ENCODE measurements around the gene ARHGAP30.

Gene ARHGAP30

DNA sequence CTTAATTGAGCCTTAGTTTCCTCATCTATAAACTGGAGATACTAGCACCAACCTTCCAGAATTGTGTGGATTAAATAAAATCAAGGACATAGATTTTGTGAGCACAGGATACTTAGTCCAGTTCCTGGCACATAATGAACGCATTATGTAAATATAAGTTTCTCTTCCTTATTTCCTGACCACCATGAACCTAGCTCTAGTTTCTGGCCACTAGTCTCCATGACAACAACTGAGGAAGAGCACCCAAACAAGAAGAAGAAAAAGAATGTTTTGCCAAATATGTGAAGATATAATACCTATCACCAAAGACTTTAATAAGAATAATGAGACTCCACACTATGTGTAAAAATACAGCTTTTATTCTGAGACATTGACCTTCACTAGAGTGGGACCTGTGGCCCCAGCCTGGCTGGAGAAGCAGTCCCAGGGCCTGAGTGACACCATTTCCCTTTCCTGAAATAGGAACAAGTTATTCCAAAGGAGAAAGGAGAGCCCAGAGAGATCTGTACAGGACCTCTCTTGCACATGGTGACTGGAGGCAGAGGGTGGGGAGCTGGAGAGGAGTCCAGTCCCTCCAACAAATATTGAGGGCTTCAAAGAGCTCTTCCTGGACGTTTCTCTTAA is 23.0 kb downstream of the ARHGAP30 start:
- Histone ChIP-seq H3K36me3 (ENCODE audit: control insufficient read depth, insufficient read depth, low read length) (peaks cover 6% of the 10 kb centered on the region), H3K27ac (ENCODE audit: low read depth, low read length) (no peak overlapping the region), H4K8ac (ENCODE audit: low read depth, low read length) (no peak overlapping the region), H3K4me3 (ENCODE audit: low read length) (no peak overlapping the region), H3K27me3 (ENCODE audit: insufficient read depth, low read length, poor library complexity) (no peaks in the 10 kb centered on the region), H3K4ac (ENCODE audit: low read depth, low read length) (no peak overlapping the region), H3K23ac (ENCODE audit: low read length) (no peak overlapping the region), H3K79me2 (ENCODE audit: control insufficient read depth, insufficient read depth, low read length) (peaks cover 15% of the 10 kb centered on the region), H3K18ac (ENCODE audit: low read length) (no peak overlapping the region), H3K79me1 (ENCODE audit: low read length) (peaks cover 12% of the 10 kb centered on the region), H2BK5ac (ENCODE audit: low read length) (no peak overlapping the region), H3K9ac (ENCODE audit: low read length) (peak overlapping the region; percentile 81), H2BK15ac (replicated peaks; ENCODE audit: low read depth) (no peak overlapping the region), H2AK5ac (ENCODE audit: low read length) (peak overlapping the region; percentile 66), H3K4me2 (ENCODE audit: low read length) (peak overlapping the region; percentile 59), H3K4me1 (ENCODE audit: control insufficient read depth, low read depth, low read length) (peaks cover 6% of the 10 kb centered on the region), H2BK120ac (ENCODE audit: low read depth, low read length) (no peak overlapping the region), H4K5ac (ENCODE audit: low read length) (peak overlapping the region; percentile 88), H3K56ac (ENCODE audit: low read length) (peak overlapping the region; percentile 88)
- no CpG with 5 or more reads among the region's 2 CpGs for WGBS (ENCODE audit: extremely low coverage, insufficient coverage, low lambda C conversion rate)
- DNase-seq = no peak

DNA sequence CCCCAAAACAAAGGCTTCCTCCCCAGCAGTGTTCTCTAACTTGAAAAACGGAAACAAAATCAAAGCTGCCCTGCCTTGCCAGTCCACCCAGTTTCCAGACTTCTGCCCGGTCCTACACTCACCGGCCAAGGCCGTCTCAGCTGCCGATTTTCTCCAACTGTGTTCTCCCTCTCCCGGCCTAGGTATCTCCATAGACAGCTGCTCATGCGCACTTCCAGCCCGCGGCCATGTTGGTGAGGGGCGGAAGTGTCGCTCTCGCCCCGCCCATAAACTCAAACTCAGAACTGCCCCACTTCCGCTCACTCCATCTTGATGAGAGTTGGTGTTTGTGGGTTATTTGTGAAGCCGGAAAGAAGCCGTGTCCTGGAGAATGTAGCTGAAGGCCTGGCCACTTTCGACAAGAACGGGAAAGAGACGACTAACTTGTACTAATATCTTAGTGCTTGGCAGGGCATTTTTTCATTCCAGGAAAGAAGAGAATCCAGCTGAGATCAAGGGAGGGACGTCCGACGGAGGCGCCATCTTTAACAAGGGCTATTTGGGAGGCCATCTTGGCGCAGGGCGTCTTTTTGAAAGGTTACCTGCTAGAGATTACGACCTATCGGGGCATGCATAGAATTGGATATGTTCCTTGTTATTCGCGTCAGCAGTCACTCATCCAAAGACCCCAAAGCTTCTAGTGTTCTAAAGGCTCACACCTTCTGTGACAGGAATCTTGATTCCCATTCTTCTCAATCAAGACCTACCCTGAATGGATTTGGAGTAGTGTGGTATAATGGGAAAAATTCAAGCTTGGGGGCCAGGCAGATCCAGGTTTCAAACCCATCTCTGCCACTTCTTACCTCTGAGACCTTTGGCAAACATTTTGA is 23.7 kb downstream of the ARHGAP30 start, which contains the start of gene USF1:
USF1 (minus strand) TSS at position 242 of the 869 bp plus-strand sequence. CDS start 2,702 bp downstream, outside the sequence.
- Histone ChIP-seq H3K79me2 (ENCODE audit: control insufficient read depth, insufficient read depth, low read length) (peaks cover 15% of the 10 kb centered on the region), H3K23ac (ENCODE audit: low read length) (no peak within 1 kb of the TSS), H2BK120ac (ENCODE audit: low read depth, low read length) (no peak within 1 kb of the TSS), H2BK15ac (replicated peaks; ENCODE audit: low read depth) (no peak within 1 kb of the TSS), H3K4ac (ENCODE audit: low read depth, low read length) (peak within 1 kb of the TSS; percentile 79), H2AK5ac (ENCODE audit: low read length) (peak within 1 kb of the TSS; percentile 66), H2BK5ac (ENCODE audit: low read length) (peak within 1 kb of the TSS; percentile 69), H3K27me3 (ENCODE audit: insufficient read depth, low read length, poor library complexity) (no peaks in the 10 kb centered on the region), H4K5ac (ENCODE audit: low read length) (peak within 1 kb of the TSS; percentile 88), H4K8ac (ENCODE audit: low read depth, low read length) (no peak within 1 kb of the TSS), H3K56ac (ENCODE audit: low read length) (peak within 1 kb of the TSS; percentile 88), H3K4me2 (ENCODE audit: low read length) (peak within 1 kb of the TSS; percentile 81), H3K27ac (ENCODE audit: low read depth, low read length) (peak within 1 kb of the TSS; percentile 79), H3K4me3 (ENCODE audit: low read length) (peak within 1 kb of the TSS; percentile 98), H3K4me1 (ENCODE audit: control insufficient read depth, low read depth, low read length) (peaks cover 6% of the 10 kb centered on the region), H3K18ac (ENCODE audit: low read length) (peak within 1 kb of the TSS; percentile 98), H3K9ac (ENCODE audit: low read length) (peak within 1 kb of the TSS; percentile 83), H3K79me1 (ENCODE audit: low read length) (peaks cover 12% of the 10 kb centered on the region), H3K36me3 (ENCODE audit: control insufficient read depth, insufficient read depth, low read length) (peaks cover 9% of the 10 kb centered on the region)
- DNase-seq = peak; percentile 99
- no CpG with 5 or more reads among the region's 29 CpGs for WGBS (ENCODE audit: extremely low coverage, insufficient coverage, low lambda C conversion rate)

DNA sequence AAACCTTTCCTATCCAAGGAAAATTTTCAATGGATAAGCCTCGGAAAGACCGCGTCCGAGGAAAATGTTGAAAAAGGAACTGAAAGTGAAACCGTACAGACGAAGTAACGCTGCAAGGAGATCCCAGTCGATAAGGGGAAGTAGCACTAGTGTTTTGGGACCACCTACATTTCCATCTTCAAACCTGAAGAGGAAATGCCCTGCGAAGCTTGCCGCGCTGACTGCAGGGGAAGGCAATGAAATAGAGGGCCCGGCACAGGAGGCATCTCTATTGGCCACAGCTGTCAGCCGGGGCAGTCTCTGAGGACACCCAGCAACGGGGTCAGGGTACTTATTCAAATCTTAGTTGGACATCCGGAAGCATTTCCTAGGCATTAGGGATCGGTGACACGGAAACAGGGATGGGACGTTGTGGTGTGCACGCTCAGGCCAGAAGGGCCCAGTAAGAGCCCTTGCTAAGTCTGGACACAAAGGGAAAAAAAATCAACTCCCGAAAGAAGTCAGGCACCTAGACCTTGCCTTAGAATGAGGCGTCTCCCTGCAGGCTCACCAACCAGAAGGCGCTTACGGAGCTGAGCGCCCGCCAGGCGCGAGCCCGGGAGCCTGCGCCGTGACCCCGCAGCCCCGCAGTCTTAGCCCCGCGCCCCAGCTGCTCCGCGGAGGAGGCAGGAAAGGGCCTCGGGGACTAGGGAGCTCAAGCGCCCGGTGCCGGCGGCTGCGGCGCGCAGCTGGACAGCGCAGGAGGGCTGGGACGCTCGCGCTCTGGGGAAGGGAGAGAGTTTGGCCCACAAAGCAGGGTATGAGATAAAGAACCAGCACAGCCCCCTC is 24.6 kb downstream of the ARHGAP30 start:
- H3K79me2 ChIP-seq (ENCODE audit: control insufficient read depth, insufficient read depth, low read length) = peaks cover 15% of the 10 kb centered on the region

DNA sequence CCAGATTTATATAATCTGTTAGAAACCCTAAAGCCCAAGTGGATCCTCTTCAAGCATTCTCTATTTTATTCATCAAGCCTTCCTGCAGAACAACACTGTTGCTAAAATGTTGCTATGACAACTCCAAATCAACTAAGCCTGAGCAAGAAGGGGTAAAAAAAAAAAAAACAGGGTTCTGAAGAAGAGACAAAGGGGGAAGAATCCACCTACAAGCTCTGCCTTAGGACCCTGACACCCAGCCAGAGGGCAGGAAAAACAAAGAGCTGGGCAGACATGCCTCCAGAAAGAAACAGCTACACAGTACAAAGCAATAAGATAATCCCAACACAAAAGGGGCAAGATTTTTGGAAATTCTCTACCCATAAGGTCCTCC is 25.2 kb downstream of the ARHGAP30 start:
- Histone ChIP-seq H2AK5ac (ENCODE audit: low read length) (peak overlapping the region; percentile 18), H3K4me3 (ENCODE audit: low read length) (peak overlapping the region; percentile 98), H3K4me1 (ENCODE audit: control insufficient read depth, low read depth, low read length) (peaks cover 6% of the 10 kb centered on the region), H3K36me3 (ENCODE audit: control insufficient read depth, insufficient read depth, low read length) (peaks cover 19% of the 10 kb centered on the region), H3K23ac (ENCODE audit: low read length) (no peak overlapping the region), H3K79me2 (ENCODE audit: control insufficient read depth, insufficient read depth, low read length) (peaks cover 15% of the 10 kb centered on the region), H3K56ac (ENCODE audit: low read length) (peak overlapping the region; percentile 88), H3K18ac (ENCODE audit: low read length) (no peak overlapping the region), H3K79me1 (ENCODE audit: low read length) (peaks cover 13% of the 10 kb centered on the region), H3K27me3 (ENCODE audit: insufficient read depth, low read length, poor library complexity) (no peaks in the 10 kb centered on the region), H3K27ac (ENCODE audit: low read depth, low read length) (no peak overlapping the region), H4K8ac (ENCODE audit: low read depth, low read length) (no peak overlapping the region), H2BK5ac (ENCODE audit: low read length) (no peak overlapping the region), H3K9ac (ENCODE audit: low read length) (peak overlapping the region; percentile 83), H3K4ac (ENCODE audit: low read depth, low read length) (no peak overlapping the region), H3K4me2 (ENCODE audit: low read length) (peak overlapping the region; percentile 81), H4K5ac (ENCODE audit: low read length) (no peak overlapping the region), H2BK15ac (replicated peaks; ENCODE audit: low read depth) (no peak overlapping the region), H2BK120ac (ENCODE audit: low read depth, low read length) (no peak overlapping the region)
- DNase-seq = no peak

More for the DNA sequence above, 24.6 kb downstream of the ARHGAP30 start:
- Histone ChIP-seq H3K4ac (ENCODE audit: low read depth, low read length) (peak overlapping the region; percentile 79), H3K27ac (ENCODE audit: low read depth, low read length) (peak overlapping the region; percentile 79), H3K56ac (ENCODE audit: low read length) (peak overlapping the region; percentile 88), H3K18ac (ENCODE audit: low read length) (peak overlapping the region; percentile 98), H2AK5ac (ENCODE audit: low read length) (peak overlapping the region; percentile 18), H3K79me1 (ENCODE audit: low read length) (peaks cover 12% of the 10 kb centered on the region), H3K23ac (ENCODE audit: low read length) (no peak overlapping the region), H3K4me1 (ENCODE audit: control insufficient read depth, low read depth, low read length) (peaks cover 6% of the 10 kb centered on the region), H2BK5ac (ENCODE audit: low read length) (peak overlapping the region; percentile 69), H2BK120ac (ENCODE audit: low read depth, low read length) (no peak overlapping the region), H3K9ac (ENCODE audit: low read length) (peak overlapping the region; percentile 83), H3K36me3 (ENCODE audit: control insufficient read depth, insufficient read depth, low read length) (peaks cover 13% of the 10 kb centered on the region), H3K27me3 (ENCODE audit: insufficient read depth, low read length, poor library complexity) (no peaks in the 10 kb centered on the region), H4K8ac (ENCODE audit: low read depth, low read length) (no peak overlapping the region), H3K4me2 (ENCODE audit: low read length) (peak overlapping the region; percentile 81), H4K5ac (ENCODE audit: low read length) (no peak overlapping the region), H3K4me3 (ENCODE audit: low read length) (peak overlapping the region; percentile 98), H2BK15ac (replicated peaks; ENCODE audit: low read depth) (no peak overlapping the region)
- DNase-seq = peak; percentile 83
- no CpG with 5 or more reads among the region's 48 CpGs for WGBS (ENCODE audit: extremely low coverage, insufficient coverage, low lambda C conversion rate)

DNA sequence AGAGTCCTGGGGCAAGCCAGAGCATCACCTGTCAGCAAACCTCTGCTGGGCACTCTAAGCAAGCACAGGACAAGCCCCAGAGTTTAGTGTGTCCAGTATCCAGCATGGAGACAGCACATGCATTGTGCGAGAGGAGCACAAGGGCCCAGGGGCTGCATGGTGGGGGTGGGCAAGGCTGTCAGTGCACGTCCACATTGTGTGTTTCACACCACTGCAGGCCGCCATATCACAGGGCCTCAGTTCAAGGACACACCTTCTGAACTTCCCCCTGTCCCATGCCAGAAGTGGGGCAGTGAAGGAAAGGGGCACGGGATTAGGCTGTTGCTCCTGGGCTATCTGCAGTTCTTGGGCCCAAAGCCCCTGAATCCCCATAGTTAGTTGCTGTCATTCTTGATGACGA is 30.1 kb downstream of the ARHGAP30 start:
- Histone ChIP-seq H3K56ac (ENCODE audit: low read length) (no peak overlapping the region), H3K27me3 (ENCODE audit: insufficient read depth, low read length, poor library complexity) (no peaks in the 10 kb centered on the region), H3K4me2 (ENCODE audit: low read length) (no peak overlapping the region), H2BK5ac (ENCODE audit: low read length) (no peak overlapping the region), H3K36me3 (ENCODE audit: control insufficient read depth, insufficient read depth, low read length) (peaks cover 22% of the 10 kb centered on the region), H3K4me3 (ENCODE audit: low read length) (no peak overlapping the region), H3K9ac (ENCODE audit: low read length) (no peak overlapping the region), H2BK120ac (ENCODE audit: low read depth, low read length) (no peak overlapping the region), H3K23ac (ENCODE audit: low read length) (no peak overlapping the region), H3K4me1 (ENCODE audit: control insufficient read depth, low read depth, low read length) (peaks cover 7% of the 10 kb centered on the region), H3K27ac (ENCODE audit: low read depth, low read length) (no peak overlapping the region), H3K79me1 (ENCODE audit: low read length) (peaks cover 13% of the 10 kb centered on the region), H4K5ac (ENCODE audit: low read length) (no peak overlapping the region), H3K4ac (ENCODE audit: low read depth, low read length) (no peak overlapping the region), H2AK5ac (ENCODE audit: low read length) (no peak overlapping the region), H3K79me2 (ENCODE audit: control insufficient read depth, insufficient read depth, low read length) (peaks cover 10% of the 10 kb centered on the region), H3K18ac (ENCODE audit: low read length) (no peak overlapping the region), H2BK15ac (replicated peaks; ENCODE audit: low read depth) (no peak overlapping the region), H4K8ac (ENCODE audit: low read depth, low read length) (no peak overlapping the region)
- no peak for DNase-seq
- no CpG with 5 or more reads among the region's 5 CpGs for WGBS (ENCODE audit: extremely low coverage, insufficient coverage, low lambda C conversion rate)
